Measurements from ENCODE around the gene REXO1. TPM values are rescaled to one million over a fixed set of nuclear protein-coding genes. Genes with fewer than 3 reads are reported as not detected.
"Not testable (repeated sequence)": the region's sequence is repeated elsewhere in the genome, so short reads cannot be mapped to it uniquely, and the experiment has no call there.

The REXO1 gene
- polyA plus RNA-seq (ENCODE audit: insufficient read length) = 29.0 TPM
- long read RNA-seq, donor 1, full-length matches to known transcripts = 4 of 12 reads
- long read RNA-seq, donor 1, partial matches to known transcripts = 8 of 12 reads
- long read RNA-seq, donor 1, other reads (novel, unspliced or antisense) = 0 of 12 reads
- long read RNA-seq, donor 2, full-length matches to known transcripts = 2 of 10 reads
- long read RNA-seq, donor 2, partial matches to known transcripts = 8 of 10 reads
- long read RNA-seq, donor 2, other reads (novel, unspliced or antisense) = 0 of 10 reads
- long read RNA-seq, donor 3, partial matches to known transcripts = 7 of 7 reads
- long read RNA-seq, donor 3, other reads (novel, unspliced or antisense) = 0 of 7 reads
- long read RNA-seq, donor 4 = 0 reads
- long read RNA-seq, donor 5, partial matches to known transcripts = 6 of 6 reads
- long read RNA-seq, donor 5, other reads (novel, unspliced or antisense) = 0 of 6 reads
- long read RNA-seq, donor 6, partial matches to known transcripts = 6 of 6 reads
- long read RNA-seq, donor 6, other reads (novel, unspliced or antisense) = 0 of 6 reads
- long read RNA-seq, donor 7, partial matches to known transcripts = 0 of 3 reads
- long read RNA-seq, donor 7, other reads (novel, unspliced or antisense) = 0 of 3 reads
- long read RNA-seq, donor 8, full-length matches to known transcripts = 2 of 2 reads
- long read RNA-seq, donor 8, partial matches to known transcripts = 0 of 2 reads
- long read RNA-seq, donor 8, other reads (novel, unspliced or antisense) = 0 of 2 reads

- DNase-seq = peak; percentile 97
Measured at GRCh38 chr19:1848399-1849131, at the start of gene REXO1. Gene REXO1, minus strand, starts transcription at chr19:1848483. Its CDS starts 125 bp downstream, at chr19:1848358.

- DNase-seq = no peak
Measured at GRCh38 chr19:1896508-1896907, 48.2 kb upstream of the REXO1 start.

GRCh38 chr19:1893791-1894190 lies 45.5 kb upstream of the REXO1 start:
- no peak for DNase-seq

- DNase-seq = no peak
Measured at GRCh38 chr19:1889907-1890306, 41.6 kb upstream of the REXO1 start.

GRCh38 chr19:1888385-1888784 lies 40.1 kb upstream of the REXO1 start:
- DNase-seq = no peak

- DNase-seq = not testable (repeated sequence)
Measured at GRCh38 chr19:1886360-1886759, 38.1 kb upstream of the REXO1 start.

- DNase-seq = peak; percentile 91
Measured at GRCh38 chr19:1885398-1886119, 37.3 kb upstream of the REXO1 start, which contains the start of gene ABHD17A. Gene ABHD17A, minus strand, starts transcription at chr19:1885496. Its CDS starts 3,930 bp downstream, at chr19:1881566.

- DNase-seq = no peak
Measured at GRCh38 chr19:1884719-1885334, 36.5 kb upstream of the REXO1 start.

- DNase-seq = no peak
Measured at GRCh38 chr19:1884291-1884718, 36.0 kb upstream of the REXO1 start.

GRCh38 chr19:1883784-1884183 lies 35.5 kb upstream of the REXO1 start:
- no peak for DNase-seq

- no peak for DNase-seq
Measured at GRCh38 chr19:1882786-1883692, 34.8 kb upstream of the REXO1 start.

- DNase-seq = no peak
Measured at GRCh38 chr19:1882089-1882785, 34.0 kb upstream of the REXO1 start.

- DNase-seq = not testable (repeated sequence)
Measured at GRCh38 chr19:1881393-1882088, 33.3 kb upstream of the REXO1 start.

GRCh38 chr19:1880611-1881392 lies 32.5 kb upstream of the REXO1 start:
- DNase-seq = no peak

- DNase-seq = not testable (repeated sequence)
Measured at GRCh38 chr19:1879982-1880381, 31.7 kb upstream of the REXO1 start.

GRCh38 chr19:1878583-1878982 lies 30.3 kb upstream of the REXO1 start:
- DNase-seq = not testable (repeated sequence)

GRCh38 chr19:1877280-1877660 lies 29.0 kb upstream of the REXO1 start:
- not testable (repeated sequence) for DNase-seq

Data from left kidney (tissue), 8 donors.